H9 (cell line): Measurements from ENCODE around the gene MAP3K9. TPM values are rescaled to one million over a fixed set of nuclear protein-coding genes. Genes with fewer than 3 reads are reported as not detected.

Source experiments
- DNase-seq: peaks from one replicate; pipeline ENCODE4 v3.0.0-alpha.2; 2017
- H2AFZ ChIP-seq: one replicate; pipeline ENCODE4 v1.6.1; 2013; ENCODE audit warnings: mild to moderate bottlenecking, low read length, control low read depth, moderate library complexity
- H2AK5ac ChIP-seq: 2 replicates; pipeline ENCODE4 v1.6.1; 2013; ENCODE audit warnings: low read length, control low read depth, mixed read lengths; ENCODE audit not compliant: insufficient read length
- H2BK120ac ChIP-seq: one replicate; pipeline ENCODE4 v1.6.1; 2013; ENCODE audit warnings: low read depth, mild to moderate bottlenecking, low read length, control low read depth, inconsistent platforms; ENCODE audit not compliant: poor library complexity, severe bottlenecking
- H2BK12ac ChIP-seq: 2 replicates; pipeline ENCODE4 v1.6.1; 2013; ENCODE audit warnings: low read length, control low read depth, mixed read lengths, low read depth; ENCODE audit not compliant: insufficient read length
- H2BK15ac ChIP-seq: 2 replicates; pipeline ENCODE4 v1.6.1; 2013; ENCODE audit warnings: low read depth, low read length, control low read depth
- H2BK20ac ChIP-seq: one replicate; pipeline ENCODE4 v1.6.1; 2013; ENCODE audit warnings: low read depth, mild to moderate bottlenecking, low read length, control low read depth, inconsistent platforms; ENCODE audit not compliant: poor library complexity, severe bottlenecking
- H2BK5ac ChIP-seq: 2 replicates; pipeline ENCODE4 v1.6.1; 2013; ENCODE audit warnings: low read length, control low read depth, mixed read lengths; ENCODE audit not compliant: insufficient read length
- H3K14ac ChIP-seq: 2 replicates; pipeline ENCODE4 v1.6.1; 2013; ENCODE audit warnings: low read length, control low read depth; ENCODE audit not compliant: insufficient read depth
- H3K18ac ChIP-seq: 2 replicates; pipeline ENCODE4 v1.6.1; 2013; ENCODE audit warnings: low read depth, mild to moderate bottlenecking, mixed read lengths, low read length, control low read depth; ENCODE audit not compliant: insufficient read length
- H3K23ac ChIP-seq: 2 replicates; pipeline ENCODE4 v1.6.1; 2013; ENCODE audit warnings: low read length, control low read depth, mixed read lengths, low read depth; ENCODE audit not compliant: insufficient read length
- H3K23me2 ChIP-seq: 2 replicates; pipeline ENCODE4 v1.6.1; 2013; ENCODE audit warnings: low read depth, mild to moderate bottlenecking, mixed read lengths, low read length, control low read depth; ENCODE audit not compliant: insufficient read length, poor library complexity, severe bottlenecking
- H3K27ac ChIP-seq: 2 replicates; pipeline ENCODE4 v1.5.1; 2013; ENCODE audit warnings: low read length, control low read depth, mixed read lengths, low read depth; ENCODE audit not compliant: insufficient read length
- H3K27me3 ChIP-seq: 2 replicates; pipeline ENCODE4 v1.6.1; 2013; ENCODE audit warnings: low read length, control low read depth, inconsistent platforms; ENCODE audit not compliant: insufficient read depth
- H3K4ac ChIP-seq: 2 replicates; pipeline ENCODE4 v1.6.1; 2013; ENCODE audit warnings: low read depth, mild to moderate bottlenecking, control low read depth, inconsistent platforms, low read length, moderate library complexity
- H3K4me1 ChIP-seq: 2 replicates; pipeline ENCODE4 v1.6.1; 2013; ENCODE audit warnings: low read length, control low read depth, inconsistent platforms; ENCODE audit not compliant: insufficient read depth
- H3K4me2 ChIP-seq: 2 replicates; pipeline ENCODE4 v1.6.1; 2013; ENCODE audit warnings: low read length, control low read depth, mixed read lengths; ENCODE audit not compliant: insufficient read length, insufficient read depth
- H3K56ac ChIP-seq: 2 replicates; pipeline ENCODE4 v1.6.1; 2013; ENCODE audit warnings: low read depth, mild to moderate bottlenecking, mixed read lengths, low read length, control low read depth; ENCODE audit not compliant: insufficient read length
- H3K79me1 ChIP-seq: 2 replicates; pipeline ENCODE4 v1.6.1; 2013; ENCODE audit warnings: low read depth, mild to moderate bottlenecking, moderate library complexity, low read length, control low read depth, inconsistent platforms; ENCODE audit not compliant: insufficient read depth, poor library complexity, severe bottlenecking
- H3K79me2 ChIP-seq: 2 replicates; pipeline ENCODE4 v1.6.1; 2013; ENCODE audit warnings: low read length, control low read depth, inconsistent platforms; ENCODE audit not compliant: insufficient read depth
- H3K9ac ChIP-seq: 2 replicates; pipeline ENCODE4 v1.6.1; 2013; ENCODE audit warnings: low read length, control low read depth, mixed read lengths; ENCODE audit not compliant: insufficient read length; ENCODE audit errors: extremely low read depth
- H3K9me3 ChIP-seq: one replicate; pipeline ENCODE4 v1.6.1; 2013; ENCODE audit warnings: low read depth, low read length, inconsistent platforms; ENCODE audit not compliant: control insufficient read depth
- H3T11ph ChIP-seq: one replicate; pipeline ENCODE4 v1.6.1; 2013; ENCODE audit warnings: mild to moderate bottlenecking, low read length, control low read depth, inconsistent platforms
- H4K20me1 ChIP-seq: one replicate; pipeline ENCODE4 v1.6.1; 2013; ENCODE audit not compliant: control insufficient read depth, insufficient read length, insufficient read depth
- H4K5ac ChIP-seq: 2 replicates; pipeline ENCODE4 v1.6.1; 2013; ENCODE audit warnings: low read depth, mild to moderate bottlenecking, mixed read lengths, low read length, control low read depth; ENCODE audit not compliant: insufficient read length
- H4K8ac ChIP-seq: replicated peaks from 2 replicates; pipeline ENCODE4 v1.6.1; 2013; ENCODE audit warnings: low read length, control low read depth, mixed read lengths, low read depth; ENCODE audit not compliant: insufficient read length
- H4K91ac ChIP-seq: 2 replicates; pipeline ENCODE4 v1.6.1; 2013; ENCODE audit warnings: low read depth, mild to moderate bottlenecking, moderate library complexity, mixed read lengths, low read length, control low read depth; ENCODE audit not compliant: insufficient read length
- H3K27ac Mint-ChIP-seq, 3 experiments: 2 replicates in 2 of 3; 3 replicates in 1 of 3; pipeline ENCODE4 v1.8.0; 2020 to 2021; ENCODE audit warnings: mixed read lengths in 3 of 3, mild to moderate bottlenecking in 1 of 3, moderate library complexity in 1 of 3
- H3K27me3 Mint-ChIP-seq: 2 replicates; pipeline ENCODE4 v1.8.0; 2021; ENCODE audit warnings: low read depth, mild to moderate bottlenecking, moderate library complexity, mixed read lengths
- H3K36me3 Mint-ChIP-seq, 3 experiments: 2 replicates in 2 of 3; 3 replicates in 1 of 3; pipeline ENCODE4 v1.8.0; 2020 to 2021; ENCODE audit warnings: low read depth in 3 of 3, mixed read lengths in 3 of 3; ENCODE audit not compliant: insufficient read depth in 1 of 3
- H3K4me1 Mint-ChIP-seq, 2 experiments: 2 replicates each; pipeline ENCODE4 v1.8.0; 2020; ENCODE audit warnings: mixed read lengths in 2 of 2
- H3K4me3 Mint-ChIP-seq, 2 experiments: 2 replicates in 1 of 2; 3 replicates in 1 of 2; pipeline ENCODE4 v1.8.0; 2020 to 2021; ENCODE audit warnings: mild to moderate bottlenecking in 2 of 2, mixed read lengths in 2 of 2, moderate library complexity in 1 of 2
- H3K9me3 Mint-ChIP-seq, 2 experiments: 2 replicates in 1 of 2; 3 replicates in 1 of 2; pipeline ENCODE4 v1.8.0; 2020; ENCODE audit warnings: mild to moderate bottlenecking in 2 of 2, mixed read lengths in 2 of 2, moderate library complexity in 1 of 2
- WGBS: extraction: QIAGEN DNeasy Blood & Tissue Kit; methylation state at CpG from one replicate; pipeline ENCODE4 v1.1.7; 2013; ENCODE audit warnings: missing lambda C conversion rate, low lambda C conversion rate, mixed read lengths; ENCODE audit not compliant: insufficient read length; ENCODE audit errors: extremely low coverage; 5-methylcytosine and 5-hydroxymethylcytosine counted together
- total RNA-seq: library from RNA; stranded (reverse); gene quantifications from 2 replicates; pipeline ENCODE4 v1.2.1, GENCODE V29; 2021
- TF ChIP-seq, protein P1 (sequence below): fragments of 200-600 bp; sonication (generic); conservative IDR thresholded peaks from 3 replicates; pipeline ENCODE4 v1.8.0; 2021; ENCODE audit warnings: antibody characterized with exemption, mild to moderate bottlenecking

MAP3K9 gene
- total RNA-seq, 1 experiment from 2014 or later, result 20.0 TPM

DNA sequence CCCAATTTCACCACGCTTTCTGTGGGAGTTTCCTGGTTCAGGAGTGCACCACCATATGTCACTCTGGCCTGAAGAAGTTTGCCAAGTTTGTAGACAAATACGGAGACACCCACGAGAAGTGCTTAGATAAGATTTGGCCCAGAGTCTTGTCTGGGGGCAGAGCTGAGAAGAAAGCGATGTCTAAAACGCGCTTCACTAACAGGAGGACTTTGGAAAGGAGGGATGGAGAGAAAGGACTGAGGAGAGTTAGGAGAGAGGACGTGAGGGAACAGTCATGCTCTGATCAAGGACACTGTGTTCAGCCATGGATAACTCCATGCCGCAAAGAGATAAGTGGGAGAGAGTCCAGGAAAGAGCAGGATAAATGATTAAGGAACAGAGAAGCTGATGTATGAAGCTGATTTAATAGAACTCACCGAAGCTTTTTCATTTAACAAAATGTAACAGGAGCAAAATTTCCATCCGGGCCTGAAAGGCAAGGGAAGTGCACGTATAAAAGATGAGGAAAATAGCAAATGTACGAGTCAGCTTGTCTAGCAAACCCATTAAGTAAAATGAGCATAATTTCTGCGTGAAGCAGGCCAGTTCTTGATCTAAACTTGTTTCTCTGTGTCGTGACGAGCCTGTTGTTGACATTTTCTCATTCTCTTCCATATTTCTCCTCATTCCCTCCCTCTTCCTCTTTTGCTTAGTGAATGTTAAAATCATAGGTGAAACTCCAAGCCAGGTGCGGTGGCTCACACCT lies 23.4 kb upstream of the MAP3K9 start:
- TF ChIP-seq, protein P1, sequence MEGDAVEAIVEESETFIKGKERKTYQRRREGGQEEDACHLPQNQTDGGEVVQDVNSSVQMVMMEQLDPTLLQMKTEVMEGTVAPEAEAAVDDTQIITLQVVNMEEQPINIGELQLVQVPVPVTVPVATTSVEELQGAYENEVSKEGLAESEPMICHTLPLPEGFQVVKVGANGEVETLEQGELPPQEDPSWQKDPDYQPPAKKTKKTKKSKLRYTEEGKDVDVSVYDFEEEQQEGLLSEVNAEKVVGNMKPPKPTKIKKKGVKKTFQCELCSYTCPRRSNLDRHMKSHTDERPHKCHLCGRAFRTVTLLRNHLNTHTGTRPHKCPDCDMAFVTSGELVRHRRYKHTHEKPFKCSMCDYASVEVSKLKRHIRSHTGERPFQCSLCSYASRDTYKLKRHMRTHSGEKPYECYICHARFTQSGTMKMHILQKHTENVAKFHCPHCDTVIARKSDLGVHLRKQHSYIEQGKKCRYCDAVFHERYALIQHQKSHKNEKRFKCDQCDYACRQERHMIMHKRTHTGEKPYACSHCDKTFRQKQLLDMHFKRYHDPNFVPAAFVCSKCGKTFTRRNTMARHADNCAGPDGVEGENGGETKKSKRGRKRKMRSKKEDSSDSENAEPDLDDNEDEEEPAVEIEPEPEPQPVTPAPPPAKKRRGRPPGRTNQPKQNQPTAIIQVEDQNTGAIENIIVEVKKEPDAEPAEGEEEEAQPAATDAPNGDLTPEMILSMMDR, result no peak
- no peak overlapping the region for H3K56ac ChIP-seq
- H4K20me1 ChIP-seq, result no peaks in the 10 kb centered on the region
- no peak overlapping the region for H3K4me2 ChIP-seq
- no peak overlapping the region for H2BK15ac ChIP-seq
- no peaks in the 10 kb centered on the region for H3K79me1 ChIP-seq
- no peak overlapping the region for H2BK120ac ChIP-seq
- H3K9ac ChIP-seq, result no peak overlapping the region
- no peak overlapping the region for H3T11ph ChIP-seq
- no peak overlapping the region for H3K27ac ChIP-seq
- no peak overlapping the region for H2AFZ ChIP-seq
- no peaks in the 10 kb centered on the region for H3K4me1 Mint-ChIP-seq
- H3K4me1 ChIP-seq, result no peaks in the 10 kb centered on the region
- H3K36me3 Mint-ChIP-seq, result peaks cover 2 to 15% (median 4%) of the 10 kb centered on the region in 3 experiments; a peak in 6 of 7 replicates
- peaks cover 3% of the 10 kb centered on the region for H3K27me3 Mint-ChIP-seq
- H3K23ac ChIP-seq, result no peak overlapping the region
- no peaks in the 10 kb centered on the region for H3K23me2 ChIP-seq
- WGBS, result no CpG with 5 or more reads among the region's 16 CpGs
- DNase-seq, result no peak
- peaks cover 22 to 24% of the 10 kb centered on the region in 2 experiments for H3K9me3 Mint-ChIP-seq
- H4K91ac ChIP-seq, result no peak overlapping the region
- H3K14ac ChIP-seq, result no peak overlapping the region
- H2BK20ac ChIP-seq, result no peak overlapping the region
- no peaks in the 10 kb centered on the region for H3K79me2 ChIP-seq
- H4K8ac ChIP-seq, result no peak overlapping the region
- H3K27ac Mint-ChIP-seq, result no peak overlapping the region; a peak in 1 of 7 replicates
- H2BK12ac ChIP-seq, result no peak overlapping the region
- no peak overlapping the region for H2AK5ac ChIP-seq
- H3K27me3 ChIP-seq, result no peaks in the 10 kb centered on the region
- H2BK5ac ChIP-seq, result no peak overlapping the region
- no peak overlapping the region for H3K4ac ChIP-seq
- peaks cover 13% of the 10 kb centered on the region for H3K9me3 ChIP-seq
- no peak overlapping the region for H3K4me3 Mint-ChIP-seq
- no peak overlapping the region for H3K18ac ChIP-seq
- no peak overlapping the region for H4K5ac ChIP-seq
